ENCODE results near the gene CASK.

- TF ChIP-seq CTBP1 (IDR thresholded peaks at IDR 0.05; ENCODE audit: borderline replicate concordance), result no peak
- TF ChIP-seq PKNOX1 (IDR thresholded peaks at IDR 0.05), result no peak
- TF ChIP-seq LEF1 (IDR thresholded peaks at IDR 0.05; ENCODE audit: borderline replicate concordance), result no peak
- TF ChIP-seq BHLHE40 (IDR thresholded peaks at IDR 0.05; ENCODE audit: borderline replicate concordance), result no peak
- TF ChIP-seq FOXM1 (IDR thresholded peaks at IDR 0.05; ENCODE audit: borderline replicate concordance), result no peak
- TF ChIP-seq SP1 (IDR thresholded peaks at IDR 0.05), result no peak
- no peak for TF ChIP-seq HDGF (IDR thresholded peaks at IDR 0.05; ENCODE audit: borderline replicate concordance)
- TF ChIP-seq ARNT (IDR thresholded peaks at IDR 0.05), result no peak
- TF ChIP-seq SUZ12 (IDR thresholded peaks at IDR 0.05), result no peak
- TF ChIP-seq TARDBP (IDR thresholded peaks at IDR 0.05), result no peak
- no peak for TF ChIP-seq ZNF384 (IDR thresholded peaks at IDR 0.05)
- no peak for TF ChIP-seq ELF4 (IDR thresholded peaks at IDR 0.05)
Observed at GRCh38 chrX:41516456-41516855, 406.9 kb downstream of the CASK start.
